B cell (primary cell): ENCODE data around the gene RAD51B.

Source experiments
- EZH2 ChIP-seq: IDR thresholded peaks from 2 replicates; pipeline ENCODE4 v1.6.1; 2012; ENCODE audit warnings: borderline replicate concordance, low read depth, mild to moderate bottlenecking, moderate library complexity, low read length; ENCODE audit not compliant: insufficient read depth, poor library complexity, severe bottlenecking
- TF ChIP-seq, protein P1 (sequence below): fragments of 200-600 bp; IDR thresholded peaks from one replicate; pipeline ENCODE4 v1.8.0; 2022; ENCODE audit warnings: antibody characterized with exemption, mild to moderate bottlenecking

DNA sequence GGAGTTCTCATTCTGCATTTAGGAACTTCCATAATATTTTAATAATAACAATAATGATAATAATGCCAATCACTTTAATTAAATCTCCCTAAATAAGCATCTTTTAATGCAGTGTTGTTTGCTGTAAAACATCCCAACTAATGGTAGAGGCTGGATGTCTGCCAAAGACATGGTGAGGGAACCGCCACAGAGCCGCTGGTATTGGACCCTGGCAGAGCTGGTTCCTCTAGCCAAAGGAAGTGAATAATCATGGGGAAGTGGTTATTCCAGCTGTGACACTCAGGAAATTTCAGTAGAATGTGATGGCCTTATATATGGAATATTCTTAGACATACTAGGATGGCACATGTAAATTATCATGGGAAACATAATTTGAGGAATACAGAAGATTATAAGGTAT is 490.0 kb downstream of the RAD51B start:
- TF ChIP-seq, protein P1, sequence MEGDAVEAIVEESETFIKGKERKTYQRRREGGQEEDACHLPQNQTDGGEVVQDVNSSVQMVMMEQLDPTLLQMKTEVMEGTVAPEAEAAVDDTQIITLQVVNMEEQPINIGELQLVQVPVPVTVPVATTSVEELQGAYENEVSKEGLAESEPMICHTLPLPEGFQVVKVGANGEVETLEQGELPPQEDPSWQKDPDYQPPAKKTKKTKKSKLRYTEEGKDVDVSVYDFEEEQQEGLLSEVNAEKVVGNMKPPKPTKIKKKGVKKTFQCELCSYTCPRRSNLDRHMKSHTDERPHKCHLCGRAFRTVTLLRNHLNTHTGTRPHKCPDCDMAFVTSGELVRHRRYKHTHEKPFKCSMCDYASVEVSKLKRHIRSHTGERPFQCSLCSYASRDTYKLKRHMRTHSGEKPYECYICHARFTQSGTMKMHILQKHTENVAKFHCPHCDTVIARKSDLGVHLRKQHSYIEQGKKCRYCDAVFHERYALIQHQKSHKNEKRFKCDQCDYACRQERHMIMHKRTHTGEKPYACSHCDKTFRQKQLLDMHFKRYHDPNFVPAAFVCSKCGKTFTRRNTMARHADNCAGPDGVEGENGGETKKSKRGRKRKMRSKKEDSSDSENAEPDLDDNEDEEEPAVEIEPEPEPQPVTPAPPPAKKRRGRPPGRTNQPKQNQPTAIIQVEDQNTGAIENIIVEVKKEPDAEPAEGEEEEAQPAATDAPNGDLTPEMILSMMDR = no peak
- no peak for TF ChIP-seq EZH2
